Measurements from ENCODE around the gene ABHD16B. TPM values are rescaled to one million over a fixed set of nuclear protein-coding genes. Genes with fewer than 3 reads are reported as not detected.
"Not testable (repeated sequence)": the region's sequence is repeated elsewhere in the genome, so short reads cannot be mapped to it uniquely, and the experiment has no call there.

ABHD16B gene
- total and polyA plus RNA-seq, 2 experiments from 2014 or later = not detected

DNA sequence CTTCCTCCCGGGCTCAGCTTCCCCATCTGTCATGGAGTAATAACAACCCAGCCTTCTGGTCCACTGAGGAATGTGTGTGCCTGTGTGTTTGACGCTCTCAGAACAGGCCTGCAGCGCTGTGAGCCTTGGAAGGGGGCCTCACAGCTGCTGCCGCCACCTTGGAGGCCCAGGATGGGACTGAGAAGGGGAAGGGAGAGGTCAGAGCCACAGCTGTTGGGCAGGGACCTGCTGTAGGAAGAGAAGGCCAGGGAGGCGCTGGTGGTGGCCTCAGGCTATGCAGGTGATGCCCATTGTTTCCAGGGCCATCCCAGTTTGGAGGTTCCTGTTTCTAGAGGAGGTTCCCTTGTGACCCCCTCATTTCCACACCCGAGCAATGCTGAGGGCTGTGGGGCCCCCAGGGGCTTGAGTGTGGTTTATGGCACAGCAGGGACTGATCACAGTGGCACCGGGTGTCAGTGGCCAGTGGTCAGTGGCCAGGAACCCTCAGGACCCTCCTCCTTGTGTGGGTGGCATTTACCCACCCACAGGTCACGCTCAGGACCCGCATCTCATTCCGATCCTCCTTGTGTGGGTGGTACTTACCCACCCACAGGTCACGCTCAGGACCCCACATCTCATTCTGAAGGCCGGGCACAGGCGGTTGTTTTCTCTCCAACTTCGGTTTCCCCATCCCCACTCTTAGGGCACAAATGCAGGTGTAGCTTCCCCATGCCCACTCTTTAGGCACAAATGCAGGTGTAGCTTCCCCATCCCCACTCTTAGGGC is 17.8 kb downstream of the ABHD16B start:
- no peaks in the 10 kb centered on the region for H3K9me2 ChIP-seq (ENCODE audit: insufficient read depth)
- H4K20me1 ChIP-seq (ENCODE audit: insufficient read depth) = peaks cover 2% of the 10 kb centered on the region; the same call in 1 of the 2 replicates
- in situ Hi-C loops (cut with MboI) = no loop called here
- H3K27me3 ChIP-seq (replicated peaks; ENCODE audit: insufficient read depth) = no peaks in the 10 kb centered on the region
- no peak overlapping the region for H2AFZ ChIP-seq
- no peak overlapping the region for H3K4me3 ChIP-seq
- H3F3A ChIP-seq (ENCODE audit: insufficient read depth) = no peaks in the 10 kb centered on the region; the same call in 1 of the 2 replicates
- H3K4me2 ChIP-seq (ENCODE audit: unreplicated experiment) = no peak overlapping the region
- peaks cover 91% of the 10 kb centered on the region for H3K79me2 ChIP-seq (ENCODE audit: insufficient read depth)
- no peak overlapping the region for H3K9ac ChIP-seq
- H3K9me3 ChIP-seq (ENCODE audit: low read depth) = no peaks in the 10 kb centered on the region
- no peak overlapping the region for H3K27ac ChIP-seq
- DNase-seq = no peak
- TF ChIP-seq EZH2 (IDR thresholded peaks at IDR 0.05; ENCODE audit: insufficient read depth, poor library complexity, severe bottlenecking) (no peak), EZH2phosphoT487 (IDR thresholded peaks at IDR 0.05; ENCODE audit: insufficient read depth, low read depth) (no peak)
- H3K36me3 ChIP-seq (ENCODE audit: low read depth) = peaks cover 21% of the 10 kb centered on the region
- WGBS, 2 experiments (ENCODE audit: low coverage in 1 of 2, low lambda C conversion rate in 2 of 2, missing lambda C conversion rate in 2 of 2) = 86 to 87% methylated on average over 14 of the region's 14 CpGs
- H3K4me1 ChIP-seq (ENCODE audit: insufficient read depth) = no peaks in the 10 kb centered on the region

DNA sequence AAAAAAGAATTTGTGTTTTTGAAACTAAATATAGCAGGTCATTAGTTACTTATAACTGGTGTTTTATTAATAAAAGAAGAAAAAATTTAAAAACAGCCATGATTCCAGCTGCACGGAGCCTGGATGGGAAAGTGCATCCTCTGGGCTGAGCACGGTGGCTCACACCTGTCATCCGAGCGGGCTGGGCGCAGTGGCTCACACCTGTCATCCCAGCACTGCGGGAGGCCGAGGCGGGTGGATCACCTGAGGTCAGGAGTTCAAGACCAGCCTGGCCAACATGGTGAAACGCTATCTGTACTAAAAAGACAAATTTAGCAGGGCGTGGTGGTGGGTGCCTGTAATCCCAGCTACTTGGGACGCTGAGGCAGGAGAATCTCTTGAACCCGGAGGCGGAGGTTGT is 19.6 kb downstream of the ABHD16B start:
- H3K4me3 ChIP-seq; H3K36me3 ChIP-seq (ENCODE audit: low read depth); H3K4me1 ChIP-seq (ENCODE audit: insufficient read depth); DNase-seq; H3F3A ChIP-seq (ENCODE audit: insufficient read depth); H3K9ac ChIP-seq; H3K27ac ChIP-seq; H3K9me2 ChIP-seq (ENCODE audit: insufficient read depth); H3K4me2 ChIP-seq (ENCODE audit: unreplicated experiment); H4K20me1 ChIP-seq (ENCODE audit: insufficient read depth); H2AFZ ChIP-seq; in situ Hi-C loops (cut with MboI); H3K9me3 ChIP-seq (ENCODE audit: low read depth); H3K27me3 ChIP-seq (replicated peaks; ENCODE audit: insufficient read depth): not testable (repeated sequence)
- WGBS, 2 experiments (ENCODE audit: low coverage in 1 of 2, low lambda C conversion rate in 2 of 2, missing lambda C conversion rate in 2 of 2) = 93 to 99% methylated on average over 13 of the region's 13 CpGs
- H3K79me2 ChIP-seq (ENCODE audit: insufficient read depth) = peaks cover 92% of the 10 kb centered on the region

DNA sequence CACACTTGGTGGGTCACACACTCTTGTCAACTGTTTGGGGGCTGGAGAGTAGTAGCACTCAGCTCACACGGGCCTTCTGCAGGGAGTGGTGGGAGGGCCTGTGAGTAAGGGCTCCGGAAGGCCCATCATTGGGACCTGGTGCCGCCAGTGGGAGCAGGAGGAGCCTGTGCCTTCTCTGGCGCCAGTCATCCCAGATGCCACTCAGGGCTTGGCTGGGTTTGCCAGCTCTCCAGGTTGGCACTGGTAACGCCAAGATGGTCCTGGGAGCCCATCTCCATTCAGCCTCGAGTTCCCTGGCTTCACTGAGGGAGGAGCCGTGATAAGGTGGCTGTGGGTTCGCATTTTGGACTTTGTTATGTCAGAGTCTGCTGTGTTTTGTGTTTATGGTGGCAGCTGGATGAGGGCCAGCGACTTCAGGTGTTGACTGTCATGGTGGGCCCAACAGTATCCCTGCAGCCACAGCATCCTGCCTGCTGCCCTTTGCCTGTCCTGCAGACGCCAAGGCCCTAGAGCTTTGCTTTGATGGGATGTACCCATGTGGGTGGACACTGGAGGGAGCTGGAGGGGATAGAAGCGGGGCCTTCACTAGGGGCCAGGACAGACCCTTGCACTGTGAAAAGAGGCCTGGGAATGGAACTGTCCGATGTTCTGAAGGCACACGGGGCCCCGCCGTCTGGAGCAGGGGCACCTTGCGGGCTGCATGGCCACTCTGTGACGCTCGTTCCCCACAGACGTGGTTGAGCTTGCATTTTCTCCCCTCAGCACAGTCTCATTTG is 20.3 kb downstream of the ABHD16B start:
- no peak overlapping the region for H2AFZ ChIP-seq
- no peak for DNase-seq
- peaks cover 2% of the 10 kb centered on the region; the same call in 1 of the 2 replicates for H4K20me1 ChIP-seq (ENCODE audit: insufficient read depth)
- no peaks in the 10 kb centered on the region for H3K9me2 ChIP-seq (ENCODE audit: insufficient read depth)
- H3K4me2 ChIP-seq (ENCODE audit: unreplicated experiment) = no peak overlapping the region
- H3K4me1 ChIP-seq (ENCODE audit: insufficient read depth) = no peaks in the 10 kb centered on the region
- WGBS, 2 experiments (ENCODE audit: low coverage in 1 of 2, low lambda C conversion rate in 2 of 2, missing lambda C conversion rate in 2 of 2) = 87 to 94% methylated on average over 18 to 19 of the region's 19 CpGs
- H3K9ac ChIP-seq = no peak overlapping the region
- no peaks in the 10 kb centered on the region for H3K27me3 ChIP-seq (replicated peaks; ENCODE audit: insufficient read depth)
- in situ Hi-C loops (cut with MboI) = no loop called here
- no peaks in the 10 kb centered on the region for H3F3A ChIP-seq (ENCODE audit: insufficient read depth)
- H3K79me2 ChIP-seq (ENCODE audit: insufficient read depth) = peaks cover 91% of the 10 kb centered on the region
- H3K9me3 ChIP-seq (ENCODE audit: low read depth) = no peaks in the 10 kb centered on the region
- H3K36me3 ChIP-seq (ENCODE audit: low read depth) = no peaks in the 10 kb centered on the region; the same call in 1 of the 2 replicates
- H3K27ac ChIP-seq = no peak overlapping the region
- H3K4me3 ChIP-seq = no peak overlapping the region
- TF ChIP-seq EZH2 (IDR thresholded peaks at IDR 0.05; ENCODE audit: insufficient read depth, poor library complexity, severe bottlenecking) = no peak
- TF ChIP-seq EZH2phosphoT487 (IDR thresholded peaks at IDR 0.05; ENCODE audit: insufficient read depth, low read depth) = no peak

DNA sequence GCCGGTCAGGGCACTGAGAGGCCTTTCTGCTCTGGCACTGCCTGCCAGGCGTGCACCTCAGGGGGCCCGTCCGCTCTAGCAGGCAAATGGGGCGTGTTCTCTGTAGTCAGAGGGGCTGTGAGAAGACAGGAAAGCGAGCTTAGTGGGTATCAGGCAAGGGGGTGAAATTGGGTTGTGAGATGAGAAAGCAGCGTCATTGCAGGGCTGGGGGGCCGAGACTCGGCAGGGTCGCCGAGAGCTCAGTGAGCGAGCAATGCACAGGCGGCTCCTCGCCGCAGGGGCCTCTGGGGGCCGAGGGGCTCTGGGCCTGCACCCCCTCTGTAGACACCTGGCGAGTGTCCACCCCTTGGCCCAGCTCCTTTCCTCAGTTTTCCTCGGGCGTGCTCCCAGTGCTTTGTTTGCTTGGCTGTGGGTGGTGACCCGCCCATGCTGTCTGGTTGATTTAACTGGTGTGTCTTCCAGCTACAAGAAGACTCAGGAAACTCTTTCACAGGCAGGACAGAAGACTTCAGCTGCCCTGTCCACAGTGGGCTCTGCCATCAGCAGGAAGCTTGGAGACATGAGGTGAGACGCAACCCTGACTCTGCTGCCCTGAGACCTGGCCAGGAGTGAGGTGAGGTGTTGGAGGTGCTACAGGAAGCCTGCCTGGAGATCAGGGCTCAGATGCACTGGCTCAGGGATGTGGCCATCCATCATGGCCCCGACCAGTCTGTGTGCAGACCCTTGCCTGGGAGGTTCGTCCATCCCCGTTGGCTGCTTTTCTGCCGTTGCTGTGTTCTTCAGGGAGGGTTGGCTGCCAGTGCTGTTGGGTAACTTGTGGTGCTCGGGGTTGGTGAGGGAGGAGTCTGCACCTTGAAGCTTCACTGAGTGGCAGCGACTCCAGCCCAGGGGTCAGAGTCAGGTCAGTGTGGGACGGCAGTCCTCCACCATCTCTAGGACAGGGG is 21.2 kb downstream of the ABHD16B start:
- no peaks in the 10 kb centered on the region for H3K27me3 ChIP-seq (replicated peaks; ENCODE audit: insufficient read depth)
- no peaks in the 10 kb centered on the region; the same call in 1 of the 2 replicates for H3K36me3 ChIP-seq (ENCODE audit: low read depth)
- H3K79me2 ChIP-seq (ENCODE audit: insufficient read depth) = peaks cover 91% of the 10 kb centered on the region
- DNase-seq = no peak
- no peaks in the 10 kb centered on the region for H3K9me2 ChIP-seq (ENCODE audit: insufficient read depth)
- no peaks in the 10 kb centered on the region for H4K20me1 ChIP-seq (ENCODE audit: insufficient read depth)
- 88% methylated on average over 28 of the region's 28 CpGs for WGBS, 2 experiments (ENCODE audit: low coverage in 1 of 2, low lambda C conversion rate in 2 of 2, missing lambda C conversion rate in 2 of 2)
- in situ Hi-C loops (cut with MboI) = no loop called here
- H3K4me1 ChIP-seq (ENCODE audit: insufficient read depth) = no peaks in the 10 kb centered on the region
- no peak overlapping the region for H3K4me3 ChIP-seq
- H3K4me2 ChIP-seq (ENCODE audit: unreplicated experiment) = no peak overlapping the region
- TF ChIP-seq EZH2phosphoT487 (IDR thresholded peaks at IDR 0.05; ENCODE audit: insufficient read depth, low read depth) (no peak), EZH2 (IDR thresholded peaks at IDR 0.05; ENCODE audit: insufficient read depth, poor library complexity, severe bottlenecking) (no peak)
- no peak overlapping the region for H3K27ac ChIP-seq
- H3K9ac ChIP-seq = no peak overlapping the region
- H3F3A ChIP-seq (ENCODE audit: insufficient read depth) = no peaks in the 10 kb centered on the region
- no peak overlapping the region for H2AFZ ChIP-seq
- no peaks in the 10 kb centered on the region for H3K9me3 ChIP-seq (ENCODE audit: low read depth)

Data from GM23248 (cell line).